CD4-positive, CD25-positive, alpha-beta regulatory T cell (primary cell): Measurements from ENCODE around the gene MAP2K3. TPM values are rescaled to one million over a fixed set of nuclear protein-coding genes. Genes with fewer than 3 reads are reported as not detected.

ENCODE experiments used
- ATAC-seq, 2 donors: fragments of 150-1000 bp; cut with Tn5 transposase; one replicate each; pipeline ENCODE4 v1.10.0; 2021; ENCODE audit warnings: low read depth in 2 of 2, moderate number of reproducible peaks in 2 of 2, moderate library complexity in 1 of 2
- DNase-seq, 3 donors: peaks; one replicate each; pipeline versions ENCODE4 v3.0.0 to v3.0.0-alpha.2; 2012 to 2022; ENCODE audit warnings: mixed read lengths in 1 of 3
- H3K27ac ChIP-seq: one replicate; pipeline ENCODE4 v1.7.0; 2013; ENCODE audit warnings: mild to moderate bottlenecking, low read length; ENCODE audit not compliant: insufficient read depth, poor library complexity, severe bottlenecking
- H3K27me3 ChIP-seq: one replicate; pipeline ENCODE4 v1.7.0; 2013; ENCODE audit warnings: low read length; ENCODE audit not compliant: control insufficient read depth, insufficient read depth
- H3K36me3 ChIP-seq: one replicate; pipeline ENCODE4 v1.7.0; 2013; ENCODE audit warnings: mild to moderate bottlenecking, low read length, moderate library complexity; ENCODE audit not compliant: control insufficient read depth, insufficient read depth
- H3K4me1 ChIP-seq: 2 replicates; pipeline ENCODE4 v1.7.0; 2013; ENCODE audit warnings: mild to moderate bottlenecking, low read length; ENCODE audit not compliant: insufficient read depth, control insufficient read depth, poor library complexity, severe bottlenecking
- H3K4me3 ChIP-seq: one replicate; pipeline ENCODE4 v1.7.0; 2013; ENCODE audit warnings: low read depth, mild to moderate bottlenecking, low read length, moderate library complexity
- H3K9me3 ChIP-seq, 2 experiments: 1 replicate in 1 of 2; 2 replicates in 1 of 2; pipeline ENCODE4 v1.7.0; 2013; ENCODE audit warnings: low read length in 2 of 2, mild to moderate bottlenecking in 1 of 2, moderate library complexity in 1 of 2; ENCODE audit not compliant: control insufficient read depth in 2 of 2
- H3K27ac Mint-ChIP-seq, 3 donors: one replicate each; pipeline ENCODE4 v1.8.0; 2020 to 2022; ENCODE audit warnings: mild to moderate bottlenecking in 3 of 3, mixed read lengths in 3 of 3, moderate library complexity in 2 of 3
- H3K27me3 Mint-ChIP-seq: one replicate; pipeline ENCODE4 v1.8.0; 2022; ENCODE audit warnings: mild to moderate bottlenecking, mixed read lengths
- H3K36me3 Mint-ChIP-seq: one replicate; pipeline ENCODE4 v1.8.0; 2020; ENCODE audit warnings: mixed read lengths
- H3K4me1 Mint-ChIP-seq, 4 donors: one replicate each; pipeline ENCODE4 v1.8.0; 2020 to 2022; ENCODE audit warnings: mixed read lengths in 4 of 4, mild to moderate bottlenecking in 1 of 4
- H3K4me3 Mint-ChIP-seq, 4 donors: one replicate each; pipeline ENCODE4 v1.8.0; 2020 to 2022; ENCODE audit warnings: mild to moderate bottlenecking in 4 of 4, mixed read lengths in 4 of 4, moderate library complexity in 3 of 4
- H3K9me3 Mint-ChIP-seq, 7 donors: one replicate each; pipeline ENCODE4 v1.8.0; 2020 to 2022; ENCODE audit warnings: mixed read lengths in 7 of 7, mild to moderate bottlenecking in 3 of 7, moderate library complexity in 2 of 7
- polyA plus RNA-seq, 4 donors: library from polyadenylated mRNA; unstranded; fragments of 300-500 nt; fragmentation: Illumina TruSeq; gene quantifications; one replicate each; pipeline ENCODE4 v1.2.3, GENCODE V29; 2021
- total RNA-seq: library from RNA; stranded (reverse); gene quantifications from one replicate; pipeline ENCODE4 v1.2.3, GENCODE V29; 2022

The MAP2K3 gene
- total and polyA plus RNA-seq, 5 donors from 2014 or later: 63.4 to 71.9 (median 70.6) TPM

GRCh38 chr17:21358682-21359482 lies 74.4 kb downstream of the MAP2K3 start:
- Histone ChIP-seq H3K36me3 (no peaks in the 10 kb centered on the region), H3K4me3 (no peak overlapping the region), H3K27me3 (no peaks in the 10 kb centered on the region), H3K4me1 (no peaks in the 10 kb centered on the region), H3K9me3 (no peaks in the 10 kb centered on the region), H3K27ac (no peak overlapping the region)
- no peak overlapping the region for H3K27ac Mint-ChIP-seq
- peaks cover 0 to 2% (median 0%) of the 10 kb centered on the region in 7 donors for H3K9me3 Mint-ChIP-seq
- H3K27me3 Mint-ChIP-seq: no peaks in the 10 kb centered on the region
- DNase-seq: no peak
- ATAC-seq: no peak
- no peaks in the 10 kb centered on the region for H3K4me1 Mint-ChIP-seq
- H3K36me3 Mint-ChIP-seq: no peaks in the 10 kb centered on the region
- H3K4me3 Mint-ChIP-seq: no peak overlapping the region

- H3K4me3 ChIP-seq: no peak overlapping the region
- no peak overlapping the region for H3K27ac Mint-ChIP-seq
- no peaks in the 10 kb centered on the region for H3K36me3 Mint-ChIP-seq
- no peaks in the 10 kb centered on the region for H3K4me1 Mint-ChIP-seq
- H3K27ac ChIP-seq: no peak overlapping the region
- ATAC-seq (no peak), DNase-seq (no peak)
- no peaks in the 10 kb centered on the region for H3K4me1 ChIP-seq
- peaks cover 0 to 2% (median 0%) of the 10 kb centered on the region in 7 donors for H3K9me3 Mint-ChIP-seq
- no peaks in the 10 kb centered on the region for H3K27me3 Mint-ChIP-seq
- H3K27me3 ChIP-seq: no peaks in the 10 kb centered on the region
- no peaks in the 10 kb centered on the region for H3K9me3 ChIP-seq
- no peak overlapping the region for H3K4me3 Mint-ChIP-seq
- no peaks in the 10 kb centered on the region for H3K36me3 ChIP-seq
Measured at GRCh38 chr17:21359483-21359840, 75.0 kb downstream of the MAP2K3 start.

- peak overlapping the region in 1 of 3 donors; percentile 37 for H3K27ac Mint-ChIP-seq
- H3K9me3 Mint-ChIP-seq: peaks cover 0 to 2% (median 0%) of the 10 kb centered on the region in 7 donors
- no peak overlapping the region for H3K4me3 Mint-ChIP-seq
Measured at GRCh38 chr17:21360048-21360447, 75.5 kb downstream of the MAP2K3 start.

DNA sequence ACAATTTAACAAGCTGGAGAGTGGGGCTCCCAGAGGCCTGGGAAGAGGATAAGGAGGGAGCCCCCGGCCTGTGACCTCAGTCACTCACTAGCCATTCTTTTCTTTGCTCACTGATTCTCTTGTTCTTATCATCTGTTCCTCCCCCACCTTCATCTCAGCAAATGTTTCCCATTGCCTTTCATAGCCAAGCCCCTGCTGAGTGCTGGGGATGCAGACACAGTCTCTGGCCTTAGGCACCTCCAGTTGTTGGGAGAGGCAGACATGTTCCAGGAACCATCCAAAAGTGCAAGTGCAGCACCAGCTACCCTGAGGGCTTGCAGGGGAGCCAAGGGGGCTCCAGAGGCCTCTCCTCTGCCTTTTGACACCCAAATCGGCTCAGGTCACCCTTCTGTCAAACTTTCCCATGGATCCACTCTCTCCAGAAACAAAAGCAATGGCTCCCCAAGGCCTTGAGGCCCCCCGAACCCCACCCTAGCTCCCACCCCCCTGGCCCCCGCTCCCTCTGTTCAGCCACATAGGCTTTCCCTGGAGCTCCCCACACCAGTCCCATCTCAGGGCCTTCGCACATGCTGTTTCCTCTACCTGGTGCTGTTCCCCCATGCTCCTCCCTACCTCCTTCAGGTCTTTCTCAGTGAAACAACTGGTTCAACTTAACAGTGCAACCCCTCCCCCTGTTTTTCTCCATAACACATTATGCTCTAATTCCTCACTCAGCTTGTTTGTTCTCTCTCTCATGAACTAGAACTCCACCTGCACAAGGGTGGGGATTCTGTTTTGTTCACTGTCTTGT lies 76.7 kb downstream of the MAP2K3 start:
- no peaks in the 10 kb centered on the region for H3K36me3 ChIP-seq
- Mint-ChIP-seq H3K27me3 (no peaks in the 10 kb centered on the region), H3K4me1 (no peaks in the 10 kb centered on the region), H3K27ac (no peak overlapping the region), H3K9me3 (peaks cover 0 to 2% (median 0%) of the 10 kb centered on the region in 7 donors), H3K36me3 (no peaks in the 10 kb centered on the region), H3K4me3 (no peak overlapping the region)
- DNase-seq (no peak), ATAC-seq (no peak)
- H3K4me1 ChIP-seq: no peaks in the 10 kb centered on the region
- no peaks in the 10 kb centered on the region for H3K27me3 ChIP-seq
- H3K27ac ChIP-seq: no peak overlapping the region
- no peaks in the 10 kb centered on the region for H3K9me3 ChIP-seq
- no peak overlapping the region for H3K4me3 ChIP-seq

More at GRCh38 chr17:21360048-21360447, 75.5 kb downstream of the MAP2K3 start:
- Mint-ChIP-seq H3K27me3 (no peaks in the 10 kb centered on the region), H3K36me3 (no peaks in the 10 kb centered on the region), H3K4me1 (no peaks in the 10 kb centered on the region)
- H3K4me1 ChIP-seq: no peaks in the 10 kb centered on the region
- no peaks in the 10 kb centered on the region for H3K27me3 ChIP-seq
- H3K36me3 ChIP-seq: no peaks in the 10 kb centered on the region
- ATAC-seq: no peak
- no peak overlapping the region for H3K4me3 ChIP-seq
- no peak for DNase-seq
- H3K9me3 ChIP-seq: no peaks in the 10 kb centered on the region
- H3K27ac ChIP-seq: no peak overlapping the region

- ATAC-seq (no peak), DNase-seq (no peak)
- no peak overlapping the region for H3K4me3 Mint-ChIP-seq
- no peak overlapping the region for H3K4me3 ChIP-seq
- H3K36me3 ChIP-seq: no peaks in the 10 kb centered on the region
- no peaks in the 10 kb centered on the region for H3K9me3 Mint-ChIP-seq
- H3K9me3 ChIP-seq: no peaks in the 10 kb centered on the region
- no peak overlapping the region for H3K27ac ChIP-seq
- H3K36me3 Mint-ChIP-seq: no peaks in the 10 kb centered on the region
- no peaks in the 10 kb centered on the region for H3K4me1 Mint-ChIP-seq
- no peaks in the 10 kb centered on the region for H3K4me1 ChIP-seq
- no peak overlapping the region for H3K27ac Mint-ChIP-seq
- H3K27me3 ChIP-seq: no peaks in the 10 kb centered on the region
- peaks cover 7% of the 10 kb centered on the region for H3K27me3 Mint-ChIP-seq
Measured at GRCh38 chr17:21362331-21362931, 77.9 kb downstream of the MAP2K3 start.

- ATAC-seq (no peak), DNase-seq (no peak)
- Histone ChIP-seq H3K27me3 (no peaks in the 10 kb centered on the region), H3K36me3 (no peaks in the 10 kb centered on the region), H3K27ac (no peak overlapping the region), H3K4me1 (no peaks in the 10 kb centered on the region), H3K4me3 (no peak overlapping the region), H3K9me3 (no peaks in the 10 kb centered on the region)
- no peaks in the 10 kb centered on the region for H3K4me1 Mint-ChIP-seq
- H3K4me3 Mint-ChIP-seq: no peak overlapping the region
- H3K27ac Mint-ChIP-seq: no peak overlapping the region
- peaks cover 7% of the 10 kb centered on the region for H3K27me3 Mint-ChIP-seq
- no peaks in the 10 kb centered on the region for H3K36me3 Mint-ChIP-seq
- no peaks in the 10 kb centered on the region for H3K9me3 Mint-ChIP-seq
Measured at GRCh38 chr17:21363776-21364642, 79.5 kb downstream of the MAP2K3 start.
